ENCODE data around the gene RPL26. TPM values are rescaled to one million over a fixed set of nuclear protein-coding genes. Genes with fewer than 3 reads are reported as not detected.
"Not testable (repeated sequence)": the region's sequence is repeated elsewhere in the genome, so short reads cannot be mapped to it uniquely, and the experiment has no call there.

The RPL26 gene
- total and polyA plus RNA-seq, 2 donors (not counting 3 experiments of a cell fraction or from before 2014, with no cell fraction given): 1,805 to 2,229 TPM

- peaks cover 15 to 18% of the 10 kb centered on the region in 2 experiments for H3K27me3 ChIP-seq (ENCODE audit: control insufficient read depth in 2 of 2, insufficient read depth in 2 of 2, low read length in 2 of 2)
- ChIA-PET CTCF (interaction anchor here (1.0 to 2.5 kb wide), 2 partner anchors 12 to 13 kb away, joined by 4 to 6 read pairs; no protein-coding TSS in a partner anchor), POLR2A (no interaction called here)
- no peak within 1 kb of the TSS for H2AFZ ChIP-seq (ENCODE audit: low read depth, low read length)
- no peak for DNase-seq (ENCODE audit: low read depth, low spot score)
- TF ChIP-seq CTCF (IDR thresholded peaks at IDR 0.05; ENCODE audit: extremely low read depth in 1 of 2, insufficient read depth in 1 of 2, low read depth in 1 of 2, low read length in 2 of 2) (no peak), MYC (IDR thresholded peaks at IDR 0.05; ENCODE audit: low read depth, low read length) (no peak), POLR2A (IDR thresholded peaks at IDR 0.05; ENCODE audit: low read depth, low read length) (no peak), POLR2AphosphoS5 (IDR thresholded peaks at IDR 0.05; ENCODE audit: insufficient read depth, low read depth, low read length) (no peak), MAX (IDR thresholded peaks at IDR 0.05; ENCODE audit: insufficient read depth, insufficient read length) (no peak), JUN (IDR thresholded peaks at IDR 0.05; ENCODE audit: borderline replicate concordance, insufficient read depth, insufficient read length, low read depth) (no peak), EZH2 (IDR thresholded peaks at IDR 0.05; ENCODE audit: borderline replicate concordance, low read depth, low read length, severe bottlenecking) (no peak), GATA2 (IDR thresholded peaks at IDR 0.05; ENCODE audit: insufficient read depth, insufficient read length, low read depth, low read length) (no peak), FOS (IDR thresholded peaks at IDR 0.05; ENCODE audit: borderline replicate concordance, insufficient read depth, low read length) (no peak)
- H3K36me3 ChIP-seq (ENCODE audit: control insufficient read depth in 2 of 2, extremely low read depth in 1 of 2, insufficient read depth in 2 of 2, low read length in 2 of 2): no peaks in the 10 kb centered on the region
- H3K9me3 ChIP-seq (replicated peaks; ENCODE audit: control insufficient read depth, insufficient read depth, low read length): no peaks in the 10 kb centered on the region
- H3K27ac ChIP-seq (ENCODE audit: insufficient read depth, low read depth, low read length): no peak within 1 kb of the TSS
- H3K4me2 ChIP-seq (ENCODE audit: insufficient read depth, low read length): no peak within 1 kb of the TSS
- peaks cover 4% of the 10 kb centered on the region for H3K4me1 ChIP-seq (ENCODE audit: control insufficient read depth, extremely low read depth, insufficient read depth, low read length)
- intact Hi-C loops (cut with micrococcal nuclease) (no loop called here), dilution Hi-C loops (cut with MboI; ENCODE audit: extremely low pct_ligation_motif_present, low sequenced_read_pairs) (no loop called here)
- H3K79me2 ChIP-seq (ENCODE audit: control insufficient read depth, insufficient read depth, low read length): no peaks in the 10 kb centered on the region
- FAIRE-seq: no peak
- H3K9me1 ChIP-seq (replicated peaks; ENCODE audit: control insufficient read depth, extremely low read depth, insufficient read depth, low read length): no peaks in the 10 kb centered on the region
- BruUV-seq (replicated peaks): no TSS peak
- no peak within 1 kb of the TSS for H3K9ac ChIP-seq (replicated peaks; ENCODE audit: extremely low read depth, insufficient read depth, low read length)
- no peak within 1 kb of the TSS for H3K4me3 ChIP-seq (replicated peaks in 1 of 3; ENCODE audit: insufficient read depth in 1 of 3, low read depth in 1 of 3, low read length in 3 of 3)
- H4K20me1 ChIP-seq (replicated peaks; ENCODE audit: control insufficient read depth, extremely low read depth, insufficient read depth, low read length): no peaks in the 10 kb centered on the region
Observed at GRCh38 chr17:8397636-8398035, 14.6 kb upstream of the RPL26 start, which contains the start of gene RNF222. RNF222 (minus strand) TSS chr17:8397827; CDS start chr17:8393461, 4,366 bp downstream.

GRCh38 chr17:8394497-8394896 lies 11.5 kb upstream of the RPL26 start:
- intact Hi-C loops (cut with micrococcal nuclease); H3K4me3 ChIP-seq (replicated peaks in 1 of 3; ENCODE audit: insufficient read depth in 1 of 3, low read depth in 1 of 3, low read length in 3 of 3); H3K9ac ChIP-seq (replicated peaks; ENCODE audit: extremely low read depth, insufficient read depth, low read length); H3K27ac ChIP-seq (ENCODE audit: insufficient read depth, low read depth, low read length); H3K4me1 ChIP-seq (ENCODE audit: control insufficient read depth, extremely low read depth, insufficient read depth, low read length); H3K9me1 ChIP-seq (replicated peaks; ENCODE audit: control insufficient read depth, extremely low read depth, insufficient read depth, low read length); POLR2A ChIA-PET; H3K4me2 ChIP-seq (ENCODE audit: insufficient read depth, low read length); dilution Hi-C loops (cut with MboI; ENCODE audit: extremely low pct_ligation_motif_present, low sequenced_read_pairs); H3K79me2 ChIP-seq (ENCODE audit: control insufficient read depth, insufficient read depth, low read length); H2AFZ ChIP-seq (ENCODE audit: low read depth, low read length); DNase-seq (ENCODE audit: low read depth, low spot score); BruUV-seq (replicated peaks); H3K9me3 ChIP-seq (replicated peaks; ENCODE audit: control insufficient read depth, insufficient read depth, low read length); H3K36me3 ChIP-seq (ENCODE audit: control insufficient read depth in 2 of 2, extremely low read depth in 1 of 2, insufficient read depth in 2 of 2, low read length in 2 of 2); FAIRE-seq; H4K20me1 ChIP-seq (replicated peaks; ENCODE audit: control insufficient read depth, extremely low read depth, insufficient read depth, low read length): not testable (repeated sequence)
- H3K27me3 ChIP-seq (ENCODE audit: control insufficient read depth in 2 of 2, insufficient read depth in 2 of 2, low read length in 2 of 2): peaks cover 13 to 18% of the 10 kb centered on the region in 2 experiments
- CTCF ChIA-PET: interaction anchor here (1.2 to 2.1 kb wide), 4 partner anchors 11 to 391 kb away, joined by 3 to 10 read pairs (median 6); no protein-coding TSS in a partner anchor

All from endothelial cell of umbilical vein (primary cell).